ENCODE data around the gene MED14.

MED14 gene

DNA sequence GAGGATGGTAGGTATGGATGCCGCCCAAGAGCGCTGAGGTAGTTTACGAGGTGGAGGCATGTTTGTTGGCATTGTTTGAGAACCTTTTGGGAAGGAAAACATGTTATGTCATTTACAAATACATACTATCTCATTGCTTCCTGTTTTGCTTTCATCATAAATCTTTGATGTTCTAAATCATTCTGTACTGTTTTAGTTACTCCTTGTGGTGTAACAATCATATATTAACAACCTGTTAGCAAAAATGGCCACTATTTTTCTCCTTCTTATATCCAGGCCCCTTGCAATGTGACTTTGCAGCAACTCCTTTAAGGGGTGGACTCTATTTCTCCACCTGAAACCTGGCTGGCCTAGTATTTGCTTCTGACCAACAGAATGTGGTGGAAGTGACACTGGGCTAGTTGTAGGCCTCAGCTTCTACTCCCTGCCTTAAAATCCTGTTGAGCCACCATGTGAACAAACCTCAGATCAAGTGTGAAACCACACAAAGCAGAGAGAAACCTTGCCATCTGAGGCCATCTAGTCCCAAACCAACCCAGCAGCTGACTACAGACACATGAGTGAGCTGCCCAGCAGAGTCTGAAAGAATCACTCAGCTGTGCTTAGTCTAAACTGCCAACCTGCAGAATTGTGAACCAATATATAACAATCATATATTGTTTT, 72.1 kb downstream of the MED14 start:
- no peak for DNase-seq

DNA sequence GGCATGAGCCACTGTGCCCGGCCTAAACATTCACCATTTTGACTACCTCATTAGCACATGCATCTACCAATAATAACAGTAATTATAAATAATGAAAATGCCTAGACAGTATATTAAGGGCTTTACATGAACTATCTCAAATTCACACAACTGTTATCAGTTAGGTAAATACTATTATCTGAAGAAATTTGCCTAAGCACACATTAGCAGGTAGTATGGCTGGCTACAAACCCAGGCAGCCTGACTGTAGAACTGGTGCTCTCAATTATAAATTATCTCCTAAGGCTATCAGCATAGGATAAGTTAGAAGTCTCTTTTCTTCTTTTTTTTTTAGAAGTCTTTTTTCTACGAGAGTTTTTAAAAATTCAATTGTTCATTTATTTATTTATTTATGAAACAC, 73.9 kb downstream of the MED14 start:
- no peak for DNase-seq

GRCh38 chrX:40660381-40660780, 75.0 kb downstream of the MED14 start:
- no peak for DNase-seq

- no peak for DNase-seq
Measured at GRCh38 chrX:40653535-40653934, 81.8 kb downstream of the MED14 start.

GRCh38 chrX:40652664-40653063, 82.7 kb downstream of the MED14 start:
- DNase-seq, result no peak

DNA sequence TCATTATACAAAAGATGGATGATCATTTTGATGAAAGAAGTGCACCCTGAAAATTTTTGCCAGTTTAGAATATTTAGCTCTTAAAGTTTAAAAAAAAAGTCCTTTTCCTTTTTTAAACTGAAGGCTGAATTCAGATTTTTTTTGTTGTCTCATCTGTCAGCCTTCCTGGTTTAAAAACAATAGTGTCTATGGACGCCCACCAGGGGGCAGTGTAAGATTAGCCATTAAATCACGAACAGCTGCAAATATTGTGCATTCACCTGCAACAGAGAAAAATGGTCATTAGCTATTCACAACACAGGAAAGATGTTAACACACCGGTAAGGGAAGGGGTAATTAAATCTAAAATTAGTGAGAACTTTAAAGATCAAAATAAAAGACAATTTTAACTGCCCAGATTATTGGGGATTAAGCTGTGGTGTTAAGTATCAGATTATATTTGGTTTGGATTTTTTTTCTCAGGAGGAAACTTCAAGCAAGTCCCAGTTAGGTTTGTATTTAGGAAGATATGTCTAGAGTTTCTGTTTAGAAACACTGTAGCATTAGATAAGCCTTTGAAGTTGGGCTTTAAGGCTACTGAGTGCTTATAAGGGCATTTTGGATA, 83.6 kb downstream of the MED14 start:
- no peak for DNase-seq

- DNase-seq, result peak; percentile 84
Measured at GRCh38 chrX:40647307-40648197, 87.8 kb downstream of the MED14 start, which contains the start of gene CXorf38. CXorf38 (minus strand) TSS chrX:40647561; CDS start chrX:40647520, 41 bp downstream.

GRCh38 chrX:40646489-40647306, 88.6 kb downstream of the MED14 start:
- DNase-seq, result no peak

- no peak for DNase-seq
Measured at GRCh38 chrX:40644821-40645358, 90.5 kb downstream of the MED14 start.

DNA sequence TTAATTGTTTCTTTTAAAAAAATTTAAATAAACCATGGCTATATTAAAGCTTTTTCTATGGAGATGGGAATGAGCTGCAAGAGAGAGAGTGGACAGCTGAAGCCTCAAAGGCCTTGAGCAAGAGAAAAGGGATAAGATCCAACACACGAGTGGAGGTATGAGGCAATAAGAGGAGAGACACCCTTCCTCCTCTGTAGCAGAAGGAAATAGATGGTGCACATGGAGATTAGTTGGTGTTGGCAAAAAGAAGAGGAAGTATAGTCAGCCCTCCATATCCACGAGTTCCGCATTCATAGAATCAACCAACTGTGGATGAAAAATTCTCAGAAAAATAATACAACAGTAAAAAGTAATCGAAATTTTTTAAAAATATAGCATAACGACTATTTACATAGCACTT, 91.2 kb downstream of the MED14 start:
- DNase-seq, result no peak

DNA sequence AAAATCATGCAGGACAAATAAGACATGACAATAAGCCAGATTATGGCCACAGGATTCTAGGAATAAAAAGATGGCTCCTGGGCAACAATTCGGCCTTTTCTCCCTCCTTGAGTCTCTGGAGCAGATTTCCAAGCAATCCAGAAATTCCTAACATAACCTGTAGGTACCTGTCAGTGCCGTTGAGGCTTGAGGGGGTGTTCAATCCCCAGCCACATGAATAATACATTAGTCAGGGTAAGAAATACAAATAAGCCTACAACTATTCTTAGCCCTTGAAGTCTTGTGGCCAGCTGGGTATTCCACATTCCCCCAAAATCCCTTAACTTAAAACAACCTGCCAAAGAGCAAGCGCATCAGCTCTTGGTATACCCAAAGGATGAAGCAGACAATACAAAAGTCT, 97.7 kb downstream of the MED14 start:
- DNase-seq, result no peak

DNA sequence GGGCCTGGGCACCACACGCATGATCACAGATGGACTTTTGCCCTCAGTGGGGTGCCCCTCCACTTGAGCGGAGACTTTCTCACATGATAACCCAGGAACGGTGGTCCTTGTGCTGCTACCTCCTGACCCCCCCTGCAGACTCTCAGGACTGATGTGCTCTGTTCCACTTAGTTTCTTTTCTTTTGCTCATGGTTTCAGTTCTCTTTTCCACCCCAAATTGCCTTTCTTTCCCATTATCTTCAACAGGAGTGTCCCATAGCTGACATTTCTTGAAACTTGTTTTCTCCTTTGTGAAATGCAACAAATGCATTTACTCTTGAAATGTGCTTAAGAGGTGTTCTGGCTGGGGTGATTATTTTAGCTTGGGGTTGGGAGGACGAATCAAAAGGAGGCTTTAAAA, 103.1 kb downstream of the MED14 start:
- no peak for DNase-seq

DNA sequence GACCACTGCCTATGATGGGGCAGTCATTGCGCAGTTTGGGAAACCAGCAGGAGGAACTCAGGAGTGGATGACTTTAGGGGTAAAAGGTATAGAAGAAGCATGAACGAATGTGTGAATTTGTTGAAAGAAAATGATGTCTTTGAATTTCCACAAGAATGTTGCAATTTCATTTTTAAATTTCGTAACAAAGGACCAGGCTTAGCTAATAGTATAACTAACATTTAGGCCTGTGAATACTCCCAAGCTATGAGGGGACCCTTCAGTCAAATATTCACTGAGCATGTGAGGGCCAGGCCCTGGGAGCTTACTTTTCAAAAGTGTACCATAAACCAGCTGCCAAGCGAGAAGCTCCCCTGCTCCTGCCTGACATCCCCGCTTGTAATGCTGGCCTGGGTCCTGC, 106.8 kb downstream of the MED14 start:
- no peak for DNase-seq

GRCh38 chrX:40625294-40625693, 110.0 kb downstream of the MED14 start:
- no peak for DNase-seq

GRCh38 chrX:40623665-40624064, 111.7 kb downstream of the MED14 start:
- no peak for DNase-seq

GRCh38 chrX:40623139-40623536, 112.2 kb downstream of the MED14 start, which contains the start of gene MPC1L:
MPC1L (plus strand) TSS chrX:40623428; CDS start chrX:40623566, 138 bp downstream.
- DNase-seq, result no peak

- DNase-seq, result no peak
Measured at GRCh38 chrX:40622479-40623138, 112.7 kb downstream of the MED14 start.

DNA sequence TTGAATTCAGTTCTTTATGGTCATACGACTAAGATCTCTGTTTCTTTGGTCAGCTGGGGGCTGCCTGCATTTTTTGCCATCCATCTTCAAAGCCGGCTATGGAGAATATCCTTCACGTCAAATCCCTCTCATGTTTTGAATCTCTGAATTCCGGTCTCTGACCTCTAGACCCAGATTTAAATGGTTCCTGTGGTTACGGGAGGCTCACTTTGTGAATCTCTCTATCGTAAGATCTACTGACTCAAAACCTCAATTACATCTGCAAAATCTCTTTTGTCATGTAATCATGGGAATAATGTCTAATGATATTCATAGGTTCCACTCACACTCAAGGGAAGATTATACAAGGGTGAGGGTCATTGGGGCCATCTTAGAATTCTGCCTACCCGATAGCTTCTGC, 117.8 kb downstream of the MED14 start:
- no peak for DNase-seq

DNA sequence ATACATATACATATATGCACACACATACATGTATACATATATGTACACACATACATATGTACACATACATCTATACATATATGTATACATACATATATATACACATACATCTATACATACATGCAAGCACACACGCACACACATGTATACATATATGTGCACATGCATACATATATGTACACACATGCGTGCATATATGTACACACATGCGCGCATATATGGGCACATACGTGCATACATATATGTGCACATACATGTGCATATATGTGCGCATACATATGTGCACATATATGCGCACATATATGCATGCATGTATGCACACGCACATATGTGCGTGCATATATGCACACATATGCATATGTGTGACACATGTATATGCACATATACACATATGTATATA, 119.4 kb downstream of the MED14 start:
- no peak for DNase-seq

GRCh38 chrX:40612511-40612910, 122.8 kb downstream of the MED14 start:
- DNase-seq, result no peak

GRCh38 chrX:40607381-40607780, 128.0 kb downstream of the MED14 start:
- no peak for DNase-seq

GRCh38 chrX:40603446-40603845, 131.9 kb downstream of the MED14 start:
- DNase-seq, result no peak

Data from 8988T (cell line).